ENCODE results near the gene WNT9B. TPM values are rescaled to one million over a fixed set of nuclear protein-coding genes. Genes with fewer than 3 reads are reported as not detected.

The WNT9B gene
- total and polyA plus RNA-seq, 2 of the 13 experiments (the other 11 are each of a cell fraction or from before 2014, with no cell fraction given): not detected

DNA sequence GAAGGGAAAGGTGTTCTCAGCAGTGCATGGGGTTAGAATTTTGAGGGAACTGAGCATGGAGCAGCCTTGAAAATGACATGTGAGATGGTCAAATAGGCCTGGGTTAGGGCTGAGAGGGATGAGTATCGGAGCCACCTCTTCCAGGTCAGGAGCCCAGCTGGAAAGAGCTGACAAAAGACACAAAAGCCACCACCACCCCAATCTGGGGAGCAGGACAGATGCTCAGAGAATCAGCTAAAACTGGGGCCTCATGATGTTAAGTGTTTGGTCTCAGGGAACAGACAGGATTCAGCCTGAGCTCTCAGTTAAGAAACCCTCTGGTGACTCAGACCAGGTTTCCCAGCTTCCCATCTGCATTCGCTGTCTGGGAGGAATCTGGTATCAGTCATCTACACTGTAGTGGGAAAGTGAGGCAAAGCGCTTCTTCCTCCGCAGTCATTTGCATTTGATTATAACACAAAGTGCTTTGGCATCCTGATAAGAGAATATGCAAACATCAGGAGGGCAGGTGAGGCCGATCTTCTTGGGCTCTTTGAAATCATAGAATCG, 2.6 kb downstream of the WNT9B start:
- H2AFZ ChIP-seq (ENCODE audit: low read length): no peak overlapping the region
- H3K79me2 ChIP-seq (ENCODE audit: insufficient read depth, low read length): no peaks in the 10 kb centered on the region
- no peaks in the 10 kb centered on the region for H4K20me1 ChIP-seq (ENCODE audit: insufficient read depth, low read length)
- peaks cover 18% of the 10 kb centered on the region for H3K4me1 ChIP-seq (ENCODE audit: insufficient read depth, low read length)
- CTCF ChIA-PET (ENCODE audit: low intra/inter-chr PET ratio, low total read pairs): no interaction called here
- BruUV-seq (replicated peaks): no TSS peak
- TF ChIP-seq CAMTA2 (CRISPR knock-in tag; IDR thresholded peaks at IDR 0.05; ENCODE audit: borderline replicate concordance) (no peak), ZNF615 (CRISPR knock-in tag; IDR thresholded peaks at IDR 0.05; ENCODE audit: borderline replicate concordance) (no peak), SP5 (CRISPR knock-in tag; IDR thresholded peaks at IDR 0.05; ENCODE audit: borderline replicate concordance, low read depth) (no peak), SMAD1 (CRISPR knock-in tag; IDR thresholded peaks at IDR 0.05; ENCODE audit: borderline replicate concordance, low read depth) (no peak), ZC3H13 (CRISPR knock-in tag; IDR thresholded peaks at IDR 0.05) (no peak), ZNF431 (CRISPR knock-in tag; IDR thresholded peaks at IDR 0.05; ENCODE audit: borderline replicate concordance, low read depth) (no peak), ZKSCAN5 (CRISPR knock-in tag; IDR thresholded peaks at IDR 0.05) (no peak), SSRP1 (CRISPR knock-in tag; IDR thresholded peaks at IDR 0.05) (no peak)
- TF ChIP-seq, protein P1, sequence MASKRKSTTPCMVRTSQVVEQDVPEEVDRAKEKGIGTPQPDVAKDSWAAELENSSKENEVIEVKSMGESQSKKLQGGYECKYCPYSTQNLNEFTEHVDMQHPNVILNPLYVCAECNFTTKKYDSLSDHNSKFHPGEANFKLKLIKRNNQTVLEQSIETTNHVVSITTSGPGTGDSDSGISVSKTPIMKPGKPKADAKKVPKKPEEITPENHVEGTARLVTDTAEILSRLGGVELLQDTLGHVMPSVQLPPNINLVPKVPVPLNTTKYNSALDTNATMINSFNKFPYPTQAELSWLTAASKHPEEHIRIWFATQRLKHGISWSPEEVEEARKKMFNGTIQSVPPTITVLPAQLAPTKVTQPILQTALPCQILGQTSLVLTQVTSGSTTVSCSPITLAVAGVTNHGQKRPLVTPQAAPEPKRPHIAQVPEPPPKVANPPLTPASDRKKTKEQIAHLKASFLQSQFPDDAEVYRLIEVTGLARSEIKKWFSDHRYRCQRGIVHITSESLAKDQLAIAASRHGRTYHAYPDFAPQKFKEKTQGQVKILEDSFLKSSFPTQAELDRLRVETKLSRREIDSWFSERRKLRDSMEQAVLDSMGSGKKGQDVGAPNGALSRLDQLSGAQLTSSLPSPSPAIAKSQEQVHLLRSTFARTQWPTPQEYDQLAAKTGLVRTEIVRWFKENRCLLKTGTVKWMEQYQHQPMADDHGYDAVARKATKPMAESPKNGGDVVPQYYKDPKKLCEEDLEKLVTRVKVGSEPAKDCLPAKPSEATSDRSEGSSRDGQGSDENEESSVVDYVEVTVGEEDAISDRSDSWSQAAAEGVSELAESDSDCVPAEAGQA (IDR thresholded peaks at IDR 0.05; ENCODE audit: low read depth): no peak
- TF ChIP-seq, protein P1 (CRISPR knock-in tag; IDR thresholded peaks at IDR 0.05; ENCODE audit: borderline replicate concordance): no peak
- in situ Hi-C loops (cut with HindIII; ENCODE audit: extremely low pct_ligation_motif_present, low pct_unique_long_range_greater_than_20kb) (loop anchor here (5.0 kb wide), 1 partner anchor 88 kb away; no protein-coding TSS in a partner anchor), intact Hi-C loops (cut with micrococcal nuclease; ENCODE audit: unreplicated experiment) (no loop called here)
- H3K36me3 ChIP-seq (replicated peaks in 1 of 2; ENCODE audit: control insufficient read depth in 1 of 2, insufficient read depth in 2 of 2, low read length in 2 of 2): no peaks in the 10 kb centered on the region
- no peak overlapping the region for H3K4me3 ChIP-seq (replicated peaks in 1 of 3; ENCODE audit: insufficient read depth in 1 of 3, low read depth in 2 of 3, low read length in 3 of 3)
- H3K4me2 ChIP-seq (ENCODE audit: low read depth, low read length): no peak overlapping the region
- H3K9ac ChIP-seq (ENCODE audit: insufficient read depth, low read depth, low read length): no peak overlapping the region
- H3K9me3 ChIP-seq (ENCODE audit: low read length): no peaks in the 10 kb centered on the region
- ATAC-seq (no peak), FAIRE-seq (no peak), DNase-seq (ENCODE audit: low spot score) (no peak)
- POLR2A ChIA-PET: no interaction called here
- H3K27ac ChIP-seq (ENCODE audit: extremely low read length, insufficient read depth, low read length): no peak overlapping the region
- WGBS (ENCODE audit: low lambda C conversion rate): 72% methylated on average over 6 of the region's 6 CpGs
- H3K27me3 ChIP-seq (ENCODE audit: control insufficient read depth in 1 of 2, insufficient read depth in 2 of 2, low read length in 2 of 2): peaks cover 2 to 36% of the 10 kb centered on the region in 2 experiments; a peak in 3 of 5 replicates
